ENCODE data around the gene SMAD6.
A peak's percentile ranks its signal among the peaks of the same experiment; 100 is the strongest.

The SMAD6 gene

DNA sequence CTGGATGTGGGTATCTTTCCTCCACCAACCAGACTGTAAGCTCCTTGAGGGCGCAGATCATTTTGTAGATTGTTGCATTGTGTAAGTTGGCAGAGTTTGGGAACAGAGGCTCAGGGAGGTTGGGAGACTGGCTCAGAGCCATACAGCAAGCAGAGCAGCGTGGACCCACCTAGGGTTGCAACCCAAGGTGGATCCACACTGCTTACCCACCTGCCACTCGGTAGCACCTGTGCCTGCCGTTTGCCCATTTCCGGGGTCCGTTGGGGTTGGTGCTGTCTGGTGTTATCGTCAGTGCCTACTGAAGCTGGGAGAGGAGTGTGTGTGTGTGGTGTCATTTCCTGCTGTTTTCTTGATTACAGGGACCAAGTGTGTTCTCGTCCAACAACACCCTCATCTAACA lies 19.0 kb downstream of the SMAD6 start:
- DNase-seq (ENCODE audit: low read depth), result no peak

DNA sequence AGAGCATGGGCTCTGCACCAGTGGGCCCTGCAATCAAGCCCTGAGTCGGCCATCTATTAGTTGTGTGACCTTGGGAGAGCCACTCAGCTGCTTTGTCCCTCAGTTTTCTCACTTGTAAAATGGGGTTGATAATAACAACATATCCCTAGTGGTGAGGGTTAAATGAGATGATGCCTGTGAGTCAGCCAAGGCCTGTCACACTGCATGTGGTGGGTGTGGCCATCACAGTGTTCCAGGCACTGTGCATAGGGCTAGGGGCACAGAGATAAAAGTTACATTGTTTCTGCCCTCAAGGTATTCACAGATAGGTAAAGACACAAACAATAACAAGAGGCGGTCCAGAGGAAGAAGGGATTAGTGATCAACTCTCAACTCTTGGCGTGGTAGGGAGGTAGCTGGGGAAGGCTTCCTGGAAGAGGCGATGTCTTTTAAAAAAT lies 19.5 kb downstream of the SMAD6 start:
- DNase-seq (ENCODE audit: low read depth), result no peak

DNA sequence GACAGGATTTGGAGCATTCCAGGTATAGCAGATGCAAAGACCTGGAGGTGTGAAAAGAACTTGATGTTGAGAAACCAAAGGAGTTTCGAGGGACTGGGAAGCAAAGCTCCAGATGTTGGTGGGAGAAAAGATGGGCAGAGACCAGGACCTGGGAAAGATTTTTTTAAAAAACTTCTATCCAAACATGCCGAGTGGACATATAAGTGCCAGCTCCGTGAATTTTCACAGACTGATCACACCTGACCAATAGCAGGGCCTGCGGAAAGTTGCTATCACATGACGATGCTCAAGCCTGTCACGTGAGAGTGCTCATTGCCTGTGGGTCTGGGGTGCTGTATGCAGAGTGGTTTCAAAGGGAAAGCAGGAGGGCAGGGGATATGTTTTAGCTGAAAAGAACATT lies 19.9 kb downstream of the SMAD6 start:
- DNase-seq (ENCODE audit: low read depth), result no peak

DNA sequence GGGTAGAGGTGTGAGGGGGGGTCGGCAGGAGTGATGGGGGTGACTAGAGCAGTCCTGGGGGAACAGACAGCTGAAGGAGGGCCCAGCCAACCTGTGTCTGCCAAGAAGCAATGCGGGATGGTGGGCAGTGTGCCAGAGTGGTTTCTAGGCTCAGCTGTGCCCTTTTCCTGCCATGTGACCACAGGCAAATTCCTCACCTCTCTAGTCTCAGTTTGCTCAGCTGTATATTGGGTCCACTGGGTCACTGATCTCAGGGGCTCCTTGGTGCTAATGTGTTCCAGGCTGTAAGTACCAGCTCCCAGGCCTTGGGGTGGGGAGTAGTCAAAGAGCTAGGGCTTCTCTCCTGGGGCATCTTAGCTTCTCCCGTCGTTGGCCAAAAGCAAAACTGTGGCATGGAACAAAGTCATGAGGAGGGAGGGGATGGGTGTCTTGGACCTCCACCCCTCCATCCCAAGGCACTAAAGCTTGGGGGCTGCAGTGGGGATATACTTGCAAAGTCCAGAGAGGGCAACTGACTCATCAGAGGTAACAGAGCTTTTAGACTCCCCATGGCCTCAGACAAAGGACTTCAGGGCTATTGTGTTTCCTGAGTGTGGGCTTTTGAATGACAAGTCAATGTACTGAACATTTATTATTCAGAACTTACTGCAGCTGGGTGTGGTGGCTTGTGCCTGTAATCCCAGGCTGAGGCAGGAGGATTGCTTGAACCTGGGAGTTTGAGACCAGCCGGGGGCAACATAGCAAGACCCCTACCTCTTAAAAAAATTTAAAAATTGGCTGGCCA lies 20.9 kb downstream of the SMAD6 start:
- DNase-seq (ENCODE audit: low read depth), result no peak

DNA sequence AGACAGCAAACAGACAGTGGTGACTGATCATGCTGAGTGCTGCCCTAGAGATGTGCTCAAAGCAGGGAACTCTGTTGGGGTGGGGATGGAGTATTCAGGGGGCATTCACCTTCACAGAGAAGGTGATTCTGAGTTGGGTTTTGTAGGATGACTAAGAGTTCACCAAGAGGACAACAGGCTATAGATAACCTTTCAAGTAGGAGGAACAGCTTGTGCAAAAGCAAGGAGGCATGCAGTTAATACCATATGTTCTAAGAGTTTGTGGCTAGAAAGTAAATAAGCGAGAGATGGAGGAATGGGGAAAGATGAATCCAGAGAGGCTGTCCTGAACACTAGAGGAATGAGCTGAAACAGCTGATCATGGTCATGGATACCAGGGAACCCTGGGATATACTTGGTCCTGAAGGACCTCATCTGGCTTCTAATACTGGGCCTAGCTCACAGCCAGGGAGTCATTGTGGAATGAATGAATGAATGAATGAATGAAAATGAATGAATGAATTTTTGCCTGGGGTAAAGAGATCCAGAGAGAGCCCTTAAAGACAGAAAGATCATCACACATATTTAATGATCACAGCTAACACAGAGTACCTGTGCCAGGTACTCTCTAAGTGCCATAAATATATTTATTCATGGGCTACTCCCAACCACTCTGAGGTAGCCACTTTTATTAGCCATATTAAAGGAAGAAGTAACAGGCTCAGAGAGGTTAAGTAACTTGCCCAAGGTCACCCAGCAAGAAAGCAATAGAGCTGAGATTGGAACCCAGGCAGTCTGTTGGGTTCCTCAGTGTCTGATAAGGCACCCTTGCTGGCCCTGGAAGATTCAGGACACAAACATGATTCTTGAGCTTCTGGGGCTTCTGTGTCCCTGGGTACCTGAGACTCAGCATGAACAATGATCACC lies 22.0 kb downstream of the SMAD6 start:
- DNase-seq (ENCODE audit: low read depth), result no peak

DNA sequence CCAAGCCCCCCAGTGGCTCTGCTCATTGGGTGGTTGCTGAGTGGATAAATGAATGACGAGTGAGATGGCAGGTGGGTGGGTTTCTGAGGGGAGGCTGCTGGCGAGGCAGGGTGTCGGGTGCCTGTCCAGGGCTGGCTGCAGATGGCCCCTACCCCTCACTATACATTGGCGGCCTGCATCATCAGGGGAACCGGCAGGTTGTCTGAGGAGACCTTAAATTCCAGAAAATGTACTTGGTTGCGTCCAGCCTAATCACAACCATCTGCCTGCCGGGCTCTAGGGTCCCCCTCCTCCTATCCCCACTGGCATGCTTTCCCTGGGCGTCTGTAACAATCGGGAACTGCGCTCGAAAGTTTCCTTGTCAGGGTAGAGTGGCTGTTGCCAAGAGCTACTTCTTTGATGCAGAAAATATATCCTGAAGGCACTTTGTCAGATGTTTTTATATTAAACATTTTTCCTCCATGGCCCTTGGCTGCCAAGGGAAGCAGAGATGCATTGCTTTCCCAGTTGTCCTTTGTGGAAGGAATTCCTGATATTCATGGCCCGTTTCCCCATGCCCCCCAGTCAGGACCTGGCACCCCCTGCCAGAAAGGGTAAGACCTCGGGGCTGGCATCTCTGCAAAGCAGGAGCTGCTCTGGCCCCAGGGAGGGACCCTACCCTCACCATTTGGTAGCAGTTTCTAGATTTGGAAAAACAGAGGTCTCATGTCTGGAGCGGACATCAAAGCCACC lies 22.9 kb downstream of the SMAD6 start:
- DNase-seq (ENCODE audit: low read depth), result no peak

DNA sequence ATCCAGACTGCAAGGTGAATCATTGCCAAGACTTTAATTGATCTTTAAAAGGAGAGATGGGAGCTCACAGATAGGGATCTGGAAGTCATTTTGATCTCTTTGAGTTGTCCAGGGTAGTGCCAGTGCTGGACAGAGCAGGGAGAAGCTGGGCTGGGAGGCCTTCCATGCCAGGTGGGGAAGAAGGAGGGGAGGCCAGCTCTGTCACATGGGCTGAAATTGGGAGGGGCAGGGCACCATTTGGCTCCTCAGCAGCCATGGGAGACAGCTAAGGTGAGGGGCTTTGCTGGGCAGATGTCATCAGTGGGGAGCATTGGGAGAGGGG lies 23.4 kb downstream of the SMAD6 start:
- no peak for DNase-seq (ENCODE audit: low read depth)

DNA sequence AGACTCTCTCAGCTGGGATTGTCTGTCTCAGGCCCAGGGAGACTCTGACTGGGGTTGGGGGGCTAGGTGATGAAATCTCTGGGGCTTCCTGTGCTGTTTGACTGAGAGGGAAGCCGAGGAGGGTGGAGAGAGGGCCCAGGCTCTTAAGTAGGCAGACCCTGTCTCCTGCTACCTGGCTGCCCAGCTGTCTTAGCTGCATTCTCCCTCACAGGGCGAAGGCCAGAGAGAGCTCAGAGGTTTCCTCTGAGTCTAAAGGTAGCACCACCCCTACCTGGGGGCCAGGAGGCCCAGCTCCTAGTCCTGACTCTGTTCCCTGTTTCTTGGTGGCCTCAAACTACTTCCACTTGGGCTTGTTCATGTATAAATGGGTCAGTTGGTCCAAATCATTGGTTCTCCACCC lies 24.4 kb downstream of the SMAD6 start:
- no peak for DNase-seq (ENCODE audit: low read depth)

DNA sequence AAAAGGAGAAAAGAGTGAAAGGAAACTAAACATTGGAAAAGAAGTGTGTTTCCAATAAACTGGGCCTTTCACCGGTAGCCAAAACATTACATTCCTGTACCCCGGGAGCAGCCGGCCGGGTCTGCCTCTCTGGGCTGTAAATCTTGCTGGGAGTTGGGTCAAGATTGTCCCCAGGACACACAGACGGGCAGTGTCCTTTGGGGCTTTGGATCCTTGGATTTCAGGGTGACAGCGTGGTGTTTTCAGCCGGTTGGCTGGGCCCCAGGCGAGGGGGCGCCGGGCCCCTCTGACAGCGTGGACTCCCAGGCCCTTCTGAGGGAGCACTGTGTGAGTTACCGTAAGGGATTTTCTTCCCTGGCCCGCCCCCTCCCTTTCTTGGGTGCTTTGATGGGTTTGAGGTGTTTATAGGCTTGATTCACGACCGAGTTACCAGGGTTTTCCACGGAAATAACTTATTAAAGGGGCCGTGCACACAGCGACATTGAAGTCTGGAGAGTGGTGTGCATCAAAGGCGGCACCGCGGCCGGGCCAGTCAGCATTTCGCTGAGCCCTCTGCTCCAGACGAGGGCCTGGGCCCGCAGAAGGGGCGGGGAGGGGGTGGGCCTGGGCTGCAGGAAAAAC lies 27.4 kb downstream of the SMAD6 start:
- DNase-seq (ENCODE audit: low read depth), result no peak

DNA sequence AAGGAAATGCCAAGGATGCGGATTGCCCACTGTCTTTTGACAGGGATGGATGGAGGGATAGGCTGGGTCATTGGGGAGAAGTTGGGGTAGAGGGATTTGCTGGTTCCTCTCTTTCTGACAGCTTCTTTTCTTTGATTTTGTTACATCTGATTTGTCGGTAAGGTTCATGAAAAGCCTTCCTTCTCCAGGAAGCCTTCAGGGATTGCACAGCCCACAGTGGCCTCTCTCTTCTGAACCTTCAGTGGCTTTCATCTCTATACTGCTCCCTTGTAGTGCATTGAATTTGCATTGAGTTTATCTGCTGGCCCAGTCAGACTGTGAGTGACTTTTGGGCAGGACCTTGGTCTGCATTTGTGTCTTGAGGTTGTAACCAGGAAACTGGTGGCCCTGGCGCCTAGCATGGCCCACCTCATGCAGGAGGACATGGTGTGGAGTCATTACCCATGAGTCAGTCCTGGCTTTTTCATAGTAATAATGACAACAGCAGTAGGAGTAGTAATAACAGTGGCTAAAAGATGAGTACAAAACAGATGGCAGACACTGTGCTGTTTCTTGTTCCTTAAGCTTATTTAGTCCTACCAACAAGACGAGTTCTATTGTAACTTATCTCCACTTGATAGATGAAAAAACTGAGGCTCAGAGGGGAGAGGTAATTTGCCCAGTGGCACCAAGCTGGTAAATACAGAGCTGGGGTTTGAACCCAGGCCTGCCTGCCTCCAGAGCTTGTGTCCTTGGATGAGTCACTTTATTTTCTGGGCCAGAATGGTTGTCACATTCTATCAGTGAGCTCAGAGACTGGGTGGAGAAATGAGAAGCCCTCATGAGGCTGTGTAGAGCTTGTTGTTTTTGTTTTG lies 28.4 kb downstream of the SMAD6 start:
- no peak for DNase-seq (ENCODE audit: low read depth)

DNA sequence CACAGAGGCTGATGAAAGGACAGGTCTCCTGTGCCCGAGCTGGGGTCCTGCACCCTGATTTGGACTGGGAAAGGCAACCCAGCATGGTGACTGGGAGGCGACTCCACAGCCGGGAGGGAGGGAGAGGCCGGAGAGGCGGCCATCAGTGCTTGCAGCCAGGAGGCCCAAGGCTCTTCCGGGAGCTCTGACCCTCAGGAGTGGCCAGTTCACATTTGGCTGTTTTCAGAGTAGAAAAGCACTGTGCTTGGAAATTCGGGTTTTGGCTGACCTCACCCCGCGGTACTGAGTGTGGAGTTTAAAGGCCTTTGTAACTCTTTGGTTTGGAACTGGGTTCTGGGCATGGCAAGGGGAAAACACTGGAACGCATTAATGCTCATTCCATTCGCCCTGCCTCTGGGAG lies 31.9 kb downstream of the SMAD6 start:
- DNase-seq (ENCODE audit: low read depth), result no peak

DNA sequence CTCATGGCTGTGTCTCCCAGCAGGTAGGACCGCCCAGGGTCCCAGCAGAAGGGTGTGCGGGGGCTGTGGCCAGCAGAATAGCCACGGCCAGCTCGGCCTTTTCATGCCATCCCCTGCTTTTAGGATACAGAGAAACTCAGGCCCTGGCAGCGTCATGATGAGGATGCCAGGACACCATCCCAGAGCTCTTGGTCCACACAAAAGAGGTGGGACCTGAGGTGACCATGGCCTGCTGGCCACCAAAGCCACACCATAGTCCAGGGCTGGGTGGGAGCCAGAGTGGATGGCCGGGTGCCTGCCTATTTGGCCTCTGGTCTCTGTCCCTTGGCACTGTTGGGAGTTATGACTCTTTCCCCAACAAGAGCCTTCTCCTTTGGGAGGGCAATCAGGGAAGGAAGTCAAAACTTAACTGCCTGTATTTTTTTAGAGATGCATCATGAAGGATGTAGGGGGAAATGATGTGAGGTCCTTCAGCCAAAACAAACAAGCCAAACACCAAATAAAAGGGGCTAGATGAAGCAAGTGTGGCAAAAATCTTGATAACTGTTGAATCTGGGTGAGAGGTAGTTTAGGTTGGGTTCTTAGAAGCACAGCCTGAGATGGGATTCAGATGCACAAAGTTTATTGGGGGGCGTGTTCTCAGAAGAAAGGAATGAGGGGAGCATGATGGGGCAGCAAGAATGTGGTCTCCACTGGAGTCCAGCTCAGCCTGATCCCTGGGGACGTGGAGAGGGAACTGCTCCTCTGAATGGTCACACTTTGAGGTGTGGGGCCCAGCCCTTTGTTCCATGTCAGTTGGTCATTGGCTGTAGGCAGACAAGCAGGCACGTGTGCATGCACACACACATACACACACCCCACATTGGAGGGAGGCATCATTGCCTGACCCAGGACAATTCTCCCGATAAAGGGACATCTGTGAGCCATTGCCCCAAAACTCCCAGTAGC lies 33.2 kb downstream of the SMAD6 start:
- DNase-seq (ENCODE audit: low read depth), result no peak

DNA sequence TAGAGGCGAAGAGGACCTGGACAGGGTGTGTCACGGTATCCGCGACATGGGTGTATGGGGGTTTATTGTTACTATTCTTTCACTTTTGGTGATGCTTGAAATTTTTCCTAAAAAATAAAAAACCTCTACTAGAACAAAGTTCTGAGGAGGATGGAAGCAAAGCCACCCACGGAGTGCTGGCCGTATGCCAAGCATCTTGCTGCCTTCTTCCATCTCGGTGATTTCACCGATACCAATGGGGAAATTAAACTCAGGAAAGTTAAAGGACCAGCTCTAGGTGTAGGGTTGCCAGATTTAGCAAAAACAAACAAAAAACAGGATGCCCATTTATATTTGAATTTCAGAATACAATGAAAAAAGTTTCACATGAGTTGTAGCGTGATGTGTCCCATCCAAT lies 33.9 kb downstream of the SMAD6 start:
- DNase-seq (ENCODE audit: low read depth), result no peak

DNA sequence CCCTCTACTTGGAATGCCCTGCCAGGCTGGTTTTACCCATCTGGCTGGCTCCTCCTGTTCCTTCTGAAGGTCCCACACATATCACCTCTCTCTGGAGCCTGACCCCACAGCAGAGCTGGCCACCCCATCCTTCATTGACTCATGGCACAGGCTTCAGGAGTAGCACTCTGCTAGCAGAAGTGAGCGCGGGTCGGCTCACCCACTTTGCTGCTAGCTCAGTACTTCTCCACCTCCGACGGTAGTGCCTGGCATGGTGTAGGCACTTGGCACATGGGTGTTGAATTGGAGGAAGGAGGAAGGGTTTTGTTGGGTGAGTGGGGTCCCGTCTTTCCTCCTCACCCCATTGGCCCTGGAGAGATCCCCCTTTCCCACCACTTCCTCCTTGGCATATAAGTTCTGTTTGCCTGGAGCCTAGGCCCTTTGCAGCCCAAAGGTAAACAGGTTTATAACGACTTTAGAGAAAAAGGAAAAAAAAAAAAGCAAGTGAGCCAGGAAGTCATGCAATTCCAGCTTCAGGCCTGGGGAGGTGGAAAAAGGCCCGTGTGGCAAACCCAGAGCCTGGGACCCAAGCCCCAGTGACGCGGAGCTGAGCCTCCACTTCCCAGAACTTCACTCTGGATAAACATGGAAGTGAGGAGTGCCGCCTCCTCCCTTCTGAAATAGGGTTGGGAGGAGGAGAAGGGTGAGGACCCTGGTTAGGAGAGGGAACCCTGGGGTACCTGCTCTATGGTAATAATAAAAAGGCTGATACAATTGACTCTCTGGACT lies 35.4 kb downstream of the SMAD6 start:
- no peak for DNase-seq (ENCODE audit: low read depth)

DNA sequence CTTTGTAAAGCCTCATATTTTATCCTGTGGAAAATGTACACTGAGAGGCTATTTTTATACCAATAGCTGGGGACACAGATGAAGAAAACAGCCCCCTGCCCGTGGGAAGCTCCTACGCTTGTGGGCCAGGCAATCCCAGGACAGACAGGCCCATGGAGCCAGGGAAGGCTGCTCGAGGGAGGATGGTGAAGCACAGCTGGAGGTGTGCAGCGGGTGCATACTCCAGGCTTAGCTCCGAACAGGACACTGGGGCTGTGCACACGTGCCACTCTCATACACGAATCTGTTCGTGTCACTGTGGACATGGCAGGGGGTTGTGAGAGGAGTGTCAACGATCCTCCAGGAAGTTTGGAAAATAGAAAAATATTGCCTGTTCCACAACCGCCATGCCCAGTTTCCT lies 36.1 kb downstream of the SMAD6 start:
- DNase-seq (ENCODE audit: low read depth), result no peak

DNA sequence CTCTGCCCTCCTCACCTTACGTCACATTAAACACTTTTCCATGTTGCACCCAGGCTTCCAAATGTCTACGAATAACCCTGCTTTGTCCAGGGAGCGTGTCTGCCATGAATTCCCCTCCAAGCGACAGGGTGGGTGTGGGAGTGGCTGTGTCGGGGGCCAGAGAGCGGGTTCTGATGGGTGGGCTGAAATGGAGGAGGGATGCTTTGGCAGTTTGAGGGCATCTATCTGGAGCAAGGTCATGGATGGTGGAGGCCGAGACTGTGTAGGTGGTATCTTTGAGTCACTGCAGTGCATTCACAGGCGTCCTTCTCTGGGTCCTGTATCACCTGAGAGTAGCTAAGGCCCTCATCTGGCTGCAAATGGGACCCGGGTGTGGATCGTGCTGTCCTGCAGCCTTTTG lies 36.6 kb downstream of the SMAD6 start:
- no peak for DNase-seq (ENCODE audit: low read depth)

DNA sequence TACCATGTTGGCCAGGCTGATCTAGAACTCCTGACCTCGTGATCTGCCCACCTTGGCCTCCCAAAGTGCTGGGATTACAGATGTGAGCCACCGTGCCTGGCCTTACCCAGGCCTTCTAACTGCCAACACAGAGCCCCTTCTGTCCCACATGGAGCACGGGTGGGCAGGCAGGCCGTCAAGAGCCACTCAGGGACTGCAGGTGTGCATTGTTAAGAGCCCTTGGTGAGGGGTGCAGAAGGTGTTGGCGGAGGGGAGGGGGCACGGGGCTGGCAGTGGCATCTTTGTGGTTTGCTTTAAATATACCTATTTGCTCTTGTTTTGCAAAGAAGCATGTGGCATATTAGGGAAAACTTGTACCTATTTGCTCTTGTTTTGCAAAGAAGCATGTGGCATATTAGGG lies 37.3 kb downstream of the SMAD6 start:
- DNase-seq (ENCODE audit: low read depth), result no peak

DNA sequence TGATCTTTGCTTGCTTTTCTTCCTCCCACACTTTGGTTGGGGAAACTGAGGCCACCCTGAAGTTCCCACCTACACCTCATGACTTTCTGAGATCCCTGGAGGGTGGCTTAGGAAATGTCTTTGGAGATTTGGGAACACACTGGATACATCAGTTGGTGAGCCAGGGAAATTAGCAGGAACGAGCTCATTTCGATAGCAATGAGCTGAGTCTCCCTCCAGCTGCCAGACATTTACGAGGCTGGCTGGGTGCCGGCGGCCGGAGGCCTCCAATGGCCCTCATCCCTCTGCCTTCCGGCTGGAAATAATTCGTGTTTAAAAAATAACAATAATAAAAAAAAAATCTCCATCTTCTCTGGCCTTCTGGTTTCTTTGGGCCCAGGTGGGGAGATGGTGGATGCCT lies 38.8 kb downstream of the SMAD6 start:
- DNase-seq (ENCODE audit: low read depth), result peak; percentile 79

DNA sequence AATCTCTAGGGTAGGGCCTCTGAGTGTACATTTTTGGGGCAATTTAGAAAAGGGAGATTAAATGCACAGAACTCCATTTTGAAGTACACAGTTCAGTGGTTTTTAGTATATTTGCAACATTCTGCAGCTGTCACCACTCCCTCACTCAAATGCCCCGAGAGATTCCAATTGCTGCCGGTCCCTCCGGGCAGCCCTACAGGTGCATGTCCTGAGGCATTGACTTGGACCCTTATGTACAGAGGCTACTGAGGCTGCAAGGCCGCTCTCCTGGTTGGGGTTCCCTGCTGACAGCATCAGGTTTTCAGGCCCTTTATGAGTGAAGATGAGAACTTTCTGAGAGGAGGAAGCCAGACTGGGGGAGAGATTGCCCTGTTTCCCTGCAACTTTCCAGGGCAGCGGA lies 39.6 kb downstream of the SMAD6 start:
- no peak for DNase-seq (ENCODE audit: low read depth)

DNA sequence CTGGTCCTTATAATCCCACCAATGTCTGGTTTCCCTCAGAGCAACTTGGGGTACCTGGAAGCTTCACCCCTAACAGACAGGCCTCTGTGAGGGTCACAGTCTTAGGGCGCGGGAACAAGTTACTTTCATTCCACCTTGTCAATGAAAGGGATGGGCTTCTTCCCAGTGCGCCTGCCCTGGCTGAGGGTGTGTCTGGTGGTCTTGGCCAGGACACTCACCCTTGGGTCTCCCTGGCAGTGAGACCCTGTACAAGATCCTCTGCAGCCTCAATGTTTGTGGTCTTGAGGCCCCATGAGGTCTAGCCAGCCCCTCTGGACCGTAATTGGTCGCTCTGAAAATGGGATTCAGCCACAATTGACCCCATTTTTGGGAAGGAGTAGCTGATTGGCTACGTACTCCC lies 40.2 kb downstream of the SMAD6 start:
- no peak for DNase-seq (ENCODE audit: low read depth)
